HepG2 (cell line): Measurements from ENCODE around the gene SLC39A1. TPM values are rescaled to one million over a fixed set of nuclear protein-coding genes. Genes with fewer than 3 reads are reported as not detected.

Experiments
- DNMT1 ChIP-seq: sonication (generic); formaldehyde crosslinking; IDR thresholded peaks from 2 replicates; pipeline ENCODE4 v1.5.1; 2020; ENCODE audit warnings: mild to moderate bottlenecking, missing genetic modification reagents
- ETS1 ChIP-seq: sonication (generic); formaldehyde crosslinking; IDR thresholded peaks from 2 replicates; pipeline ENCODE4 v1.4.0; 2020; ENCODE audit warnings: missing genetic modification reagents
- HMGXB3 ChIP-seq: sonication (generic); formaldehyde crosslinking; IDR thresholded peaks from 2 replicates; pipeline ENCODE4 v1.4.0; 2020; ENCODE audit warnings: missing genetic modification reagents, borderline replicate concordance
- ISL2 ChIP-seq: sonication (generic); formaldehyde crosslinking; IDR thresholded peaks from 2 replicates; pipeline ENCODE4 v1.5.0; 2020; ENCODE audit warnings: missing genetic modification reagents
- MYC ChIP-seq: sonication (generic); formaldehyde crosslinking; IDR thresholded peaks from 2 replicates; pipeline ENCODE4 v1.9.0; 2021; ENCODE audit warnings: missing genetic modification reagents, borderline replicate concordance
- RAD21 ChIP-seq: fragments of 450-650 bp; formaldehyde crosslinking; IDR thresholded peaks from 2 replicates; pipeline ENCODE4 v1.5.0; 2020; ENCODE audit warnings: mild to moderate bottlenecking
- SMAD3 ChIP-seq: sonication (generic); formaldehyde crosslinking; IDR thresholded peaks from 2 replicates; pipeline ENCODE4 v1.4.0; 2020; ENCODE audit warnings: missing genetic modification reagents
- SMC3 ChIP-seq: IDR thresholded peaks from 2 replicates; pipeline ENCODE4 v1.6.1; 2011; ENCODE audit warnings: low read length, improper control_type of control experiment
- TBX2 ChIP-seq: sonication (generic); formaldehyde crosslinking; IDR thresholded peaks from 2 replicates; pipeline ENCODE4 v1.5.0; 2020; ENCODE audit warnings: missing genetic modification reagents, mild to moderate bottlenecking, borderline replicate concordance
- USF2 ChIP-seq, 2 experiments: sonication (generic) in 1 of 2; formaldehyde crosslinking in 1 of 2; IDR thresholded peaks; 2 replicates each; pipeline versions ENCODE4 v1.5.1 to v1.6.1; 2011 to 2020; ENCODE audit warnings: borderline replicate concordance in 1 of 2, low read depth in 1 of 2, low read length in 1 of 2, mild to moderate bottlenecking in 1 of 2, missing genetic modification reagents in 1 of 2, moderate library complexity in 1 of 2
- ZFYVE20 ChIP-seq: sonication (generic); formaldehyde crosslinking; IDR thresholded peaks from 2 replicates; pipeline ENCODE4 v1.8.0; 2023; ENCODE audit warnings: low read depth, mild to moderate bottlenecking, moderate library complexity, missing genetic modification reagents, borderline replicate concordance
- ZNF280B ChIP-seq: sonication (generic); formaldehyde crosslinking; IDR thresholded peaks from 2 replicates; pipeline ENCODE4 v1.5.0; 2020; ENCODE audit warnings: missing genetic modification reagents, mild to moderate bottlenecking, borderline replicate concordance
- ZNF281 ChIP-seq: sonication (generic); formaldehyde crosslinking; IDR thresholded peaks from 2 replicates; pipeline ENCODE4 v1.4.0; 2020; ENCODE audit warnings: missing genetic modification reagents, borderline replicate concordance
- ZNF678 ChIP-seq: sonication (generic); formaldehyde crosslinking; IDR thresholded peaks from 2 replicates; pipeline ENCODE4 v1.4.0; 2020; ENCODE audit warnings: mild to moderate bottlenecking, missing genetic modification reagents
- ZNF816 ChIP-seq: sonication (generic); formaldehyde crosslinking; IDR thresholded peaks from 2 replicates; pipeline ENCODE4 v1.8.0; 2022; ENCODE audit warnings: missing genetic modification reagents, mild to moderate bottlenecking, borderline replicate concordance
- polyA plus RNA-seq, 8 experiments: library from polyadenylated mRNA; depleted of rRNA in 3 of 8; stranded (reverse) in 7 of 8; unstranded in 1 of 8; fragments of >200 nt; fragmentation: Illumina TruSeq in 4 of 8; extraction: Trizol in 4 of 8; gene quantifications; 2 replicates each; pipeline versions ENCODE4 v1.2.1 to v1.2.3, GENCODE V29; 2011 to 2016; ENCODE audit warnings: low read depth in 4 of 8, missing spikeins in 1 of 8, mixed read lengths in 1 of 8; ENCODE audit not compliant: insufficient read depth in 1 of 8
- total RNA-seq, 5 experiments: library from RNA; depleted of rRNA; stranded (reverse); fragments of >200 nt; fragmentation: Illumina TruSeq; extraction: Trizol; gene quantifications; 2 replicates each; pipeline ENCODE4 v1.2.3, GENCODE V29; 2016; ENCODE audit warnings: low read depth in 1 of 5

Gene SLC39A1
- total and polyA plus RNA-seq, 2 of the 13 experiments (the other 11 are each of a cell fraction or from before 2014, with no cell fraction given), result 71.2 to 78.4 TPM

DNA sequence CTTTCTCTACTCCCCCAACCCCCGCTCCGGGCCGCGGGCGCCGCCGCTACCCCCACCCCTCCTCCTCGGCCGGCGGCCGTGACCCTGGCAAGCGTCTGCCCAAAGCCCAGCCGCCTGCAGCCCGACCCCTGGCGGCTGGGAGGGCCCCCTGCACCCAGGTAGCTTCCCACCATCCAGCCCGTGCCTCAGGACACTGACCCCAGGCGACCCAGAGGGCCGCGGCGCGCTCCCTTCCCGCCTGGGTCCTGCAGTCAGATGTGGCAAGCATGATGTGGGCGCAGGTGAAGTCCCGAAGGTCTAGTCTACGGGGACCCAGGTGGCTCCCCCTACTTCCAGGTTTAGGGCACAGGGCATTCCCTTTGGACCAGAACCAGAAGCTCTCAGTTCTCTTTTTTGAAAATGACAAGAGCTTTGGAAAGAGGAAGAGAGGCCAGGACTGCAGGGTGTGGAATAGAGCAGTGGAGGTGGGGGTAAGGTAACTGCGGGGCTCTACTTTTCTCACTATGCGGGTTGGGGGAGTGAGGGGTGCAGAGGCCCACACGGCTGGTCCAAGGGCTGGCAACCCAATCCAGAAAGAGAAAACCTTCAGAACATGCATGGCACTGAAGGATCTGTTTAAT, 16.6 kb downstream of the SLC39A1 start, which contains the start of gene DENND4B (continued):
- TF ChIP-seq USF2 (IDR thresholded peaks at IDR 0.05; ENCODE audit: low read depth, low read length), result no peak
- TF ChIP-seq USF2 (CRISPR knock-in tag; IDR thresholded peaks at IDR 0.05; ENCODE audit: borderline replicate concordance), result no peak
- no peak for TF ChIP-seq ZFYVE20 (CRISPR knock-in tag)
- peak; percentile 71 for TF ChIP-seq TBX2 (CRISPR knock-in tag)
- TF ChIP-seq ZNF280B (CRISPR knock-in tag), result 0 out of 2 replicates have a peak, but pooled peaks have one; percentile 67
- peak; percentile 78; the same call in 1 of the 2 replicates for TF ChIP-seq ZNF281
- TF ChIP-seq DNMT1, result 0 out of 2 replicates have a peak, but pooled peaks have one; percentile 23
- no peak for TF ChIP-seq ZNF678 (CRISPR knock-in tag)
- peak; percentile 66; the same call in 1 of the 2 replicates for TF ChIP-seq ISL2 (CRISPR knock-in tag)
- TF ChIP-seq SMAD3, result peak; percentile 53; the same call in 1 of the 2 replicates
- TF ChIP-seq HMGXB3 (CRISPR knock-in tag), result peak; percentile 70; the same call in 1 of the 2 replicates
- peak; percentile 66; the same call in 1 of the 2 replicates for TF ChIP-seq ZNF816 (CRISPR knock-in tag)
- peak; percentile 85 for TF ChIP-seq RAD21 (CRISPR knock-in tag)
- TF ChIP-seq SMC3, result peak; percentile 23; the same call in 1 of the 2 replicates
- TF ChIP-seq MYC, result peak; percentile 65; the same call in 1 of the 2 replicates
- TF ChIP-seq ETS1 (CRISPR knock-in tag), result no peak; the same call in 1 of the 2 replicates
